Calu3 (cell line): ENCODE measurements around the gene SCART1. TPM values are rescaled to one million over a fixed set of nuclear protein-coding genes. Genes with fewer than 3 reads are reported as not detected.

Source experiments
- BruUV-seq: library from RNA; stranded (reverse); fragments of 400-500 nt; replicated peaks from 2 replicates; lab custom pipeline; 2021; lab: Mats Ljungman, UMichigan
- CTCF ChIA-PET: fragments of 300-600 bp; sonication (Branson Sonifier 250); formaldehyde crosslinking; loops from one replicate; lab custom pipeline; 2022; ENCODE audit warnings: antibody characterized with exemption; lab: Charles Lee
- DNase-seq: peaks from one replicate; pipeline ENCODE4 v3.0.0; 2022
- H3K27ac Mint-ChIP-seq: one replicate; pipeline ENCODE4 v1.8.0; 2022; ENCODE audit warnings: mixed read lengths; ENCODE audit not compliant: unreplicated experiment
- H3K27me3 Mint-ChIP-seq: one replicate; pipeline ENCODE4 v1.8.0; 2022; ENCODE audit warnings: mixed read lengths; ENCODE audit not compliant: unreplicated experiment
- H3K36me3 Mint-ChIP-seq: one replicate; pipeline ENCODE4 v1.8.0; 2022; ENCODE audit warnings: mild to moderate bottlenecking, moderate library complexity, mixed read lengths; ENCODE audit not compliant: insufficient read depth, unreplicated experiment
- H3K4me1 Mint-ChIP-seq: one replicate; pipeline ENCODE4 v1.8.0; 2022; ENCODE audit warnings: mild to moderate bottlenecking, low read depth, mixed read lengths; ENCODE audit not compliant: unreplicated experiment
- H3K4me3 Mint-ChIP-seq: one replicate; pipeline ENCODE4 v1.8.0; 2022; ENCODE audit warnings: mild to moderate bottlenecking, low read depth, moderate library complexity, mixed read lengths; ENCODE audit not compliant: unreplicated experiment
- H3K9me3 Mint-ChIP-seq: one replicate; pipeline ENCODE4 v1.8.0; 2022; ENCODE audit warnings: low read depth, mixed read lengths; ENCODE audit not compliant: unreplicated experiment
- CTCF ChIP-seq: fragments of 200-600 bp; IDR thresholded peaks from one replicate; pipeline ENCODE4 v1.8.0; 2022; ENCODE audit warnings: antibody characterized with exemption; ENCODE audit not compliant: unreplicated experiment
- intact Hi-C: fragments of 100-400 bp; cut with micrococcal nuclease; formaldehyde crosslinking; loops from one replicate; pipeline ENCODE4 v1.10.0; 2022; ENCODE audit not compliant: unreplicated experiment
- total RNA-seq: library from RNA; stranded (reverse); gene quantifications from 2 replicates; pipeline ENCODE4 v1.2.3, GENCODE V29; 2022

SCART1 gene
- total RNA-seq, 1 experiment from 2014 or later = 1.8 TPM

- H3K9me3 Mint-ChIP-seq = peaks cover 5% of the 10 kb centered on the region
- no TSS peak for BruUV-seq
- intact Hi-C loops = no loop called here
- CTCF ChIA-PET = no interaction called here
- no peak overlapping the region for H3K27ac Mint-ChIP-seq
- no peaks in the 10 kb centered on the region for H3K36me3 Mint-ChIP-seq
- H3K27me3 Mint-ChIP-seq = no peaks in the 10 kb centered on the region
- DNase-seq = no peak
- H3K4me1 Mint-ChIP-seq = no peaks in the 10 kb centered on the region
- H3K4me3 Mint-ChIP-seq = no peak overlapping the region
- no peak for TF ChIP-seq CTCF
These were observed 8.1 kb downstream of the SCART1 start for GRCh38 chr10:133461841-133462240.

- no TSS peak for BruUV-seq
- no peaks in the 10 kb centered on the region for H3K4me1 Mint-ChIP-seq
- CTCF ChIA-PET = no interaction called here
- intact Hi-C loops = no loop called here
- H3K36me3 Mint-ChIP-seq = no peaks in the 10 kb centered on the region
- H3K4me3 Mint-ChIP-seq = no peak overlapping the region
- no peak for TF ChIP-seq CTCF
- DNase-seq = no peak
- peaks cover 5% of the 10 kb centered on the region for H3K9me3 Mint-ChIP-seq
- H3K27me3 Mint-ChIP-seq = no peaks in the 10 kb centered on the region
- no peak overlapping the region for H3K27ac Mint-ChIP-seq
These were observed 9.0 kb downstream of the SCART1 start for GRCh38 chr10:133462512-133463305.

GRCh38 chr10:133464582-133465031, 10.9 kb downstream of the SCART1 start:
- H3K27ac Mint-ChIP-seq = no peak overlapping the region
- peaks cover 5% of the 10 kb centered on the region for H3K36me3 Mint-ChIP-seq
- no peaks in the 10 kb centered on the region for H3K27me3 Mint-ChIP-seq
- H3K4me3 Mint-ChIP-seq = no peak overlapping the region
- no TSS peak for BruUV-seq
- no peaks in the 10 kb centered on the region for H3K4me1 Mint-ChIP-seq
- CTCF ChIA-PET = no interaction called here
- intact Hi-C loops = no loop called here
- H3K9me3 Mint-ChIP-seq = peaks cover 7% of the 10 kb centered on the region
- no peak for DNase-seq
- no peak for TF ChIP-seq CTCF

GRCh38 chr10:133465191-133465949, 11.6 kb downstream of the SCART1 start:
- Mint-ChIP-seq H3K36me3 (peaks cover 5% of the 10 kb centered on the region), H3K27ac (no peak overlapping the region), H3K4me1 (no peaks in the 10 kb centered on the region), H3K4me3 (no peak overlapping the region), H3K9me3 (peaks cover 7% of the 10 kb centered on the region), H3K27me3 (no peaks in the 10 kb centered on the region)
- no peak for TF ChIP-seq CTCF
- no peak for DNase-seq
- intact Hi-C loops = no loop called here
- BruUV-seq = no TSS peak
- CTCF ChIA-PET = no interaction called here
